H1 (cell line): ENCODE results near the gene COPZ1. TPM values are rescaled to one million over a fixed set of nuclear protein-coding genes. Genes with fewer than 3 reads are reported as not detected.

ENCODE experiments used
- CTCF ChIA-PET: fragments of 300-600 bp; sonication (Branson Sonifier 250); formaldehyde crosslinking; loops from one replicate; lab custom pipeline; 2021; ENCODE audit not compliant: partially characterized antibody; lab: Charles Lee
- POLR2A ChIA-PET: fragments of 300-600 bp; sonication (Branson Sonifier 250); formaldehyde crosslinking; loops from one replicate; lab custom pipeline; 2021; ENCODE audit warnings: inconsistent platforms; ENCODE audit not compliant: partially characterized antibody; lab: Charles Lee
- DNase-seq, 2 experiments: peaks; one replicate each; pipeline versions ENCODE4 v3.0.0 to v3.0.0-alpha.2; 2010 to 2022; ENCODE audit warnings: low spot score in 2 of 2, low read depth in 1 of 2, mixed read lengths in 1 of 2
- FAIRE-seq: peaks from 2 replicates; lab custom pipeline; 2011; peaks lifted over from hg19 to GRCh38; lab: Jason Lieb, UNC
- H2AFZ ChIP-seq: 2 replicates; pipeline ENCODE4 v1.8.1; 2012; ENCODE audit warnings: low read length, inconsistent platforms
- H2AK5ac ChIP-seq: 2 replicates; pipeline ENCODE4 v1.6.1; 2013; ENCODE audit warnings: low read depth, low read length
- H2BK120ac ChIP-seq: replicated peaks from 2 replicates; pipeline ENCODE3; 2013; ENCODE audit warnings: low read depth, low read length, inconsistent platforms
- H2BK12ac ChIP-seq: 2 replicates; pipeline ENCODE4 v1.6.1; 2013; ENCODE audit warnings: low read depth, low read length
- H2BK15ac ChIP-seq: 2 replicates; pipeline ENCODE4 v1.6.1; 2013; ENCODE audit warnings: low read length
- H2BK20ac ChIP-seq: 2 replicates; pipeline ENCODE4 v1.6.1; 2013; ENCODE audit warnings: low read length
- H2BK5ac ChIP-seq: 2 replicates; pipeline ENCODE4 v1.6.1; 2013; ENCODE audit warnings: low read depth, low read length
- H3K14ac ChIP-seq: 2 replicates; pipeline ENCODE4 v1.6.1; 2013; ENCODE audit warnings: inconsistent platforms; ENCODE audit not compliant: insufficient read length
- H3K18ac ChIP-seq: 2 replicates; pipeline ENCODE4 v1.6.1; 2013; ENCODE audit warnings: low read length; ENCODE audit errors: extremely low read depth
- H3K23ac ChIP-seq: 2 replicates; pipeline ENCODE4 v1.6.1; 2013; ENCODE audit warnings: inconsistent platforms; ENCODE audit not compliant: insufficient read length
- H3K23me2 ChIP-seq: 2 replicates; pipeline ENCODE4 v1.6.1; 2013; ENCODE audit warnings: low read depth, low read length
- H3K27ac ChIP-seq: 2 replicates; pipeline ENCODE4 v1.6.1; 2011; ENCODE audit warnings: low read depth, low read length, inconsistent platforms
- H3K27me3 ChIP-seq, 4 experiments: replicated peaks in 1 of 4; 1 replicate in 1 of 4; 2 replicates in 3 of 4; pipeline versions ENCODE4 v1.6.1 to v1.8.1; 2011 to 2013; ENCODE audit warnings: low read length in 3 of 4, mild to moderate bottlenecking in 3 of 4, inconsistent platforms in 2 of 4, mixed read lengths in 2 of 4, moderate library complexity in 1 of 4; ENCODE audit not compliant: control insufficient read depth in 3 of 4, insufficient read depth in 3 of 4; ENCODE audit errors: extremely low read depth in 1 of 4
- H3K36me3 ChIP-seq, 4 experiments: 2 replicates each; pipeline versions ENCODE4 v1.6.1 to v1.8.1; 2011 to 2013; ENCODE audit warnings: mild to moderate bottlenecking in 4 of 4, low read length in 3 of 4, moderate library complexity in 2 of 4, control low read depth in 1 of 4, inconsistent platforms in 1 of 4; ENCODE audit not compliant: insufficient read depth in 4 of 4, control insufficient read depth in 2 of 4
- H3K4ac ChIP-seq: replicated peaks from 2 replicates; pipeline ENCODE3; 2013; ENCODE audit warnings: low read length, low read depth, mixed read lengths, inconsistent platforms; ENCODE audit not compliant: insufficient read length
- H3K4me1 ChIP-seq, 4 experiments: replicated peaks in 1 of 4; 1 replicate in 1 of 4; 2 replicates in 3 of 4; pipeline versions ENCODE4 v1.6.1 to v1.8.1; 2011 to 2013; ENCODE audit warnings: low read length in 3 of 4, inconsistent platforms in 2 of 4, mixed read lengths in 1 of 4; ENCODE audit not compliant: insufficient read depth in 4 of 4, control insufficient read depth in 3 of 4
- H3K4me2 ChIP-seq, 2 experiments: 2 replicates each; pipeline versions ENCODE4 v1.6.1 to v1.8.1; 2011 to 2013; ENCODE audit warnings: low read depth in 2 of 2, low read length in 2 of 2, control low read depth in 1 of 2, inconsistent platforms in 1 of 2, mild to moderate bottlenecking in 1 of 2; ENCODE audit not compliant: insufficient read depth in 1 of 2
- H3K4me3 ChIP-seq, 4 experiments: fragments of 200-600, 300-600 bp in 1 of 4; sonication (generic), shearing (Covaris generic), sonication (Bioruptor Twin) in 1 of 4; 2 replicates each; pipeline versions ENCODE4 v1.5.1 to v1.8.1; 2011 to 2016; ENCODE audit warnings: low read length in 4 of 4, low read depth in 3 of 4, control low read depth in 2 of 4, inconsistent platforms in 2 of 4, mild to moderate bottlenecking in 2 of 4, mixed read lengths in 1 of 4, moderate library complexity in 1 of 4; ENCODE audit not compliant: insufficient read depth in 2 of 4; ENCODE audit errors: extremely low read depth in 1 of 4
- H3K56ac ChIP-seq: replicated peaks from 2 replicates; pipeline ENCODE3; 2013; ENCODE audit warnings: low read depth, mild to moderate bottlenecking, mixed read lengths, low read length, inconsistent platforms; ENCODE audit not compliant: insufficient read length
- H3K79me1 ChIP-seq: 2 replicates; pipeline ENCODE4 v1.6.1; 2013; ENCODE audit warnings: low read depth, low read length, control low read depth
- H3K79me2 ChIP-seq, 2 experiments: 2 replicates each; pipeline versions ENCODE4 v1.6.1 to v1.8.1; 2012 to 2013; ENCODE audit warnings: low read length in 2 of 2, mild to moderate bottlenecking in 2 of 2, inconsistent platforms in 1 of 2; ENCODE audit not compliant: insufficient read depth in 2 of 2, control insufficient read depth in 1 of 2
- H3K9ac ChIP-seq, 4 experiments: replicated peaks in 1 of 4; 1 replicate in 1 of 4; 2 replicates in 3 of 4; pipeline versions ENCODE4 v1.6.1 to v1.8.1; 2011 to 2013; ENCODE audit warnings: low read depth in 3 of 4, low read length in 3 of 4, control low read depth in 2 of 4, mild to moderate bottlenecking in 2 of 4, moderate library complexity in 2 of 4, inconsistent platforms in 1 of 4; ENCODE audit errors: extremely low read depth in 1 of 4
- H3K9me3 ChIP-seq, 2 experiments: 2 replicates each; pipeline versions ENCODE4 v1.6.1 to v1.8.1; 2012 to 2013; ENCODE audit warnings: mild to moderate bottlenecking in 2 of 2, moderate library complexity in 2 of 2, control low read depth in 1 of 2, inconsistent platforms in 1 of 2, low read depth in 1 of 2, low read length in 1 of 2, mixed read lengths in 1 of 2; ENCODE audit not compliant: insufficient read depth in 2 of 2
- H4K20me1 ChIP-seq, 2 experiments: replicated peaks in 1 of 2; 2 replicates each; pipeline versions ENCODE3 to v1.8.1; 2011 to 2013; ENCODE audit warnings: inconsistent platforms in 2 of 2, low read length in 2 of 2, mild to moderate bottlenecking in 1 of 2; ENCODE audit not compliant: insufficient read depth in 2 of 2, control insufficient read depth in 1 of 2
- H4K5ac ChIP-seq: 2 replicates; pipeline ENCODE4 v1.6.1; 2013; ENCODE audit warnings: low read length, low read depth, mixed read lengths, inconsistent platforms; ENCODE audit not compliant: insufficient read length
- H4K8ac ChIP-seq: 2 replicates; pipeline ENCODE4 v1.8.0; 2013; ENCODE audit warnings: mild to moderate bottlenecking, moderate library complexity, low read length, inconsistent platforms; ENCODE audit not compliant: insufficient read depth; ENCODE audit errors: extremely low read depth
- H4K91ac ChIP-seq: replicated peaks from 2 replicates; pipeline ENCODE3; 2013; ENCODE audit warnings: low read length, mixed read lengths, inconsistent platforms; ENCODE audit not compliant: insufficient read length
- BACH1 ChIP-seq: IDR thresholded peaks from 2 replicates; pipeline ENCODE4 v1.6.1; 2012; ENCODE audit warnings: low read length, improper control_type of control experiment
- CHD2 ChIP-seq: IDR thresholded peaks from 2 replicates; pipeline ENCODE4 v1.6.1; 2012; ENCODE audit warnings: low read length, improper control_type of control experiment
- GABPA ChIP-seq: IDR thresholded peaks from 2 replicates; pipeline ENCODE4 v1.6.1; 2011; ENCODE audit warnings: mild to moderate bottlenecking, low read length, moderate library complexity, borderline replicate concordance; ENCODE audit not compliant: insufficient read depth
- HDAC2 ChIP-seq, 2 experiments: fragments of 300-600 bp in 1 of 2; sonication (generic) in 1 of 2; IDR thresholded peaks; 2 replicates each; pipeline ENCODE4 v1.6.1; 2011 to 2012; ENCODE audit warnings: low read depth in 2 of 2, low read length in 2 of 2, mild to moderate bottlenecking in 2 of 2, moderate library complexity in 2 of 2, borderline replicate concordance in 1 of 2, inconsistent platforms in 1 of 2
- JUND ChIP-seq: IDR thresholded peaks from 2 replicates; pipeline ENCODE4 v1.6.1; 2011; ENCODE audit warnings: mild to moderate bottlenecking, improper control_type of control experiment, low read length
- SP1 ChIP-seq: IDR thresholded peaks from 2 replicates; pipeline ENCODE4 v1.6.1; 2011; ENCODE audit warnings: low read depth, low read length
- WGBS, 2 experiments: shearing (Covaris generic) in 1 of 2; methylation state at CpG; one replicate each; pipeline versions ENCODE4 v1.1.6 to v1.1.7; 2013 to 2015; ENCODE audit warnings: low lambda C conversion rate in 2 of 2, mixed read lengths in 2 of 2, inconsistent platforms in 1 of 2, low coverage in 1 of 2, missing lambda C conversion rate in 1 of 2; ENCODE audit not compliant: insufficient replicate concordance in 2 of 2, insufficient coverage in 1 of 2, insufficient read length in 1 of 2; ENCODE audit errors: extremely low coverage in 1 of 2, missing lambda C conversion rate in 1 of 2; 5-methylcytosine and 5-hydroxymethylcytosine counted together
- long read RNA-seq, 2 experiments: library from RNA in 1 of 2; library from capped mRNA in 1 of 2; stranded (forward); transcript quantifications; one replicate each; pipeline ENCODE4 v2.0.0, GENCODE V29; 2021; ENCODE audit warnings: inconsistent platforms in 1 of 2
- polyA minus RNA-seq, 3 experiments: library from RNA; depleted of rRNA, polyadenylated mRNA; stranded (reverse); fragments of >200 nt; gene quantifications; 1 replicate in 2 of 3; 2 replicates in 1 of 3; pipeline ENCODE4 v1.2.3, GENCODE V29; 2011
- polyA plus RNA-seq, 7 experiments: library from polyadenylated mRNA; depleted of rRNA in 3 of 7; stranded (reverse) in 5 of 7; unstranded in 2 of 7; fragments of >200 nt in 5 of 7; fragments of 200-250 nt in 2 of 7; gene quantifications; 1 replicate in 5 of 7; 2 replicates in 1 of 7; 4 replicates in 1 of 7; pipeline versions ENCODE4 v1.2.1 to v1.2.3, GENCODE V29; 2011 to 2013; ENCODE audit warnings: missing spikeins in 2 of 7, mixed read lengths in 2 of 7
- total RNA-seq: library from RNA; stranded (reverse); fragmentation: NEBNext Ultra II Directional; extraction: Animal tissue kit (Norgen Biotek cat#: 25700); gene quantifications from 2 replicates; pipeline ENCODE4 v1.2.1, GENCODE V29; 2021

Gene COPZ1, protein sequence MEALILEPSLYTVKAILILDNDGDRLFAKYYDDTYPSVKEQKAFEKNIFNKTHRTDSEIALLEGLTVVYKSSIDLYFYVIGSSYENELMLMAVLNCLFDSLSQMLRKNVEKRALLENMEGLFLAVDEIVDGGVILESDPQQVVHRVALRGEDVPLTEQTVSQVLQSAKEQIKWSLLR
- total RNA-seq (94.2 and 103 TPM in 2 replicates), polyA plus RNA-seq (2011; rRNA removed) (88.2 and 133 TPM in 2 replicates), polyA minus RNA-seq (2011; rRNA and poly(A)+ RNA removed) (71.3 and 86.2 TPM in 2 replicates)
- polyA plus RNA-seq (2011; cell fraction: cytosol; rRNA removed) = 103 TPM
- polyA plus RNA-seq (2011; cell fraction: nucleus; rRNA removed) = 56.0 TPM
- 114 to 158 TPM (median 123 TPM) in 4 replicates for polyA plus RNA-seq (2012, experiment 1 of 2)
- 287 TPM for polyA plus RNA-seq (2012, experiment 2 of 2)
- polyA plus RNA-seq (2013, experiment 1 of 2) = 73.3 TPM
- 80.0 TPM for polyA plus RNA-seq (2013, experiment 2 of 2)
- 68.3 TPM for polyA minus RNA-seq (2011; cell fraction: cytosol; rRNA and poly(A)+ RNA removed)
- polyA minus RNA-seq (2011; cell fraction: nucleus; rRNA and poly(A)+ RNA removed) = 27.2 TPM
- long read RNA-seq, experiment 1, transcript COPZ1-201 (9 exons, 1,897 nt) = major isoform, 34 of 114 reads
- long read RNA-seq, experiment 1, partial matches to known transcripts = 72 of 114 reads
- long read RNA-seq, experiment 1, other reads (novel, unspliced or antisense) = 4 of 114 reads
- long read RNA-seq, experiment 2, transcript COPZ1-202 (8 exons, 880 nt) = minor isoform, 14 of 238 reads
- long read RNA-seq, experiment 2, transcript COPZ1-201 (9 exons, 1,897 nt) = major isoform, 193 of 238 reads
- long read RNA-seq, experiment 2, partial matches to known transcripts = 10 of 238 reads
- long read RNA-seq, experiment 2, other reads (novel, unspliced or antisense) = 19 of 238 reads

DNA sequence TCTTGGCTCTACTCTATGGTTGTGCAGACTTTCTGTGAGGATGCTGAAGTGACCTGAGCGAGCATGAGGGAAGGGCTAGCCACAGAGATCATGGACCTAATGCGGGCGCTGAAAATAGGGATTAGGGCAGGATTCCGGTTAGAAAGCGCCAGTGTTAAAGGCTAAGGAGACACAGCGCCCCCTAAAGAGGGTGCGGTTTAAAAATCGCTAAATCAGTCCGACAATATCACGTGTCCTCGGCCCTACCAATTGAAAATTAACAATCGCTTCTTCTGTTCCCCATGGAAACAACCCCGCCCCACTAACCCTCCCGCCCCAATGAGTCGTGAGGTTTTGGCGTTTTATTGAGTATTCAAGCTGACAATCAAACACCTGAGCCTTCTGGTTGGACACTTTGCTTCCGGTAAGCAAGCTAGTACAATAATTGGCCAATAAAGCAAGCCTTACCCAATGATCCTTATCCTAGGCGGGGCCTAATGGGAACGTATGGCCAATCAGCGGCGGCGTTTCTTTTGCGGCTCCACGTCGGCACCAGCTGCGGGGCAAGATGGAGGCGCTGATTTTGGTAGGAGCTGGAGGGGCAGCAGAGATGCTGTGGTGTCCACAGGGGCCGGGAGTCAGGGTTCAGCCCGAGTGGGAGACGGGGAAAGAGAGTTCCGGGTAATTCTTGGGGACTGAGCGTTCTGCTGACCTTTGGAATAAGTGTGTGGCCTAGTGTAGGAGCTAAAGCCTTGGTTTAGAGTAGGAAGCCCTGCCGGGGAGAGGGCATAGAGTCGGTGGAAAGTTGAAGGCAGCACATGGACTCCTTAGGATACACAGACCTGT is at the start of gene COPZ1:
Gene COPZ1 (plus strand): TSS at position 515 of the 825 bp plus-strand sequence. CDS start 33 bp downstream, at position 548.
- CTCF ChIA-PET = interaction anchor here (0.6 to 34.6 kb wide), 34 partner anchors 8 to 536 kb away, joined by 3 to 618 read pairs (median 5); partner anchors contain the start of genes CBX5, HNRNPA1 and NFE2
- H3K79me2 ChIP-seq = peaks cover 0 to 5% of the 10 kb centered on the region in 2 experiments; a peak in 1 of 4 replicates
- no peak within 1 kb of the TSS for H3K23ac ChIP-seq
- H3K23me2 ChIP-seq = peaks cover 4% of the 10 kb centered on the region; the same call in 1 of the 2 replicates
- peak within 1 kb of the TSS; percentile 53; the same call in 1 of the 2 replicates for H2BK12ac ChIP-seq
- H3K14ac ChIP-seq = no peak within 1 kb of the TSS
- peak within 1 kb of the TSS; percentile 43 for H3K56ac ChIP-seq
- no peak within 1 kb of the TSS for H2BK15ac ChIP-seq
- H2AFZ ChIP-seq = peak within 1 kb of the TSS; percentile 96
- peaks cover 3% of the 10 kb centered on the region; the same call in 1 of the 2 replicates for H3K79me1 ChIP-seq
- peak within 1 kb of the TSS; percentile 74 for H4K5ac ChIP-seq
- peak within 1 kb of the TSS; percentile 79 to 97 (median 88) for H3K4me3 ChIP-seq
- peak; percentile 81 for FAIRE-seq
- peaks cover 0 to 10% (median 4%) of the 10 kb centered on the region in 4 experiments; a peak in 2 of 7 replicates for H3K4me1 ChIP-seq
- no peaks in the 10 kb centered on the region; a peak in 1 of 8 replicates for H3K36me3 ChIP-seq
- peak within 1 kb of the TSS; percentile 77 to 97 (median 92) for H3K9ac ChIP-seq
- H2BK5ac ChIP-seq = peak within 1 kb of the TSS; percentile 82
- no peak within 1 kb of the TSS for H4K91ac ChIP-seq
- no peak within 1 kb of the TSS for H3K4ac ChIP-seq
- 3% methylated on average over 34 of the region's 34 CpGs; no CpG with 5 or more reads in 1 of the 2 experiments for WGBS, 2 experiments
- peaks cover 0 to 3% of the 10 kb centered on the region in 2 experiments for H4K20me1 ChIP-seq
- POLR2A ChIA-PET = interaction anchor here (0.6 to 16.2 kb wide), 26 partner anchors 9 to 97 kb away, joined by 3 to 166 read pairs (median 4); partner anchors contain the start of genes CBX5, HNRNPA1, ITGA5 and NFE2
- no peak within 1 kb of the TSS for H2AK5ac ChIP-seq
- peak; percentile 87 to 97 for DNase-seq
- peak within 1 kb of the TSS; percentile 51 for H3K18ac ChIP-seq
- H3K27ac ChIP-seq = peak within 1 kb of the TSS; percentile 83
- no peaks in the 10 kb centered on the region for H3K9me3 ChIP-seq
- H4K8ac ChIP-seq = peak within 1 kb of the TSS; percentile 97
- H2BK20ac ChIP-seq = no peak within 1 kb of the TSS
- no peaks in the 10 kb centered on the region for H3K27me3 ChIP-seq
- peak within 1 kb of the TSS; percentile 64 to 95 for H3K4me2 ChIP-seq
- peak within 1 kb of the TSS; percentile 29 for H2BK120ac ChIP-seq
- TF ChIP-seq JUND = peak; percentile 34; the same call in 1 of the 2 replicates
- TF ChIP-seq BACH1 = no peak
- no peak for TF ChIP-seq GABPA
- peak in 1 of 2 experiments; percentile 59; a peak in 1 of 4 replicates for TF ChIP-seq HDAC2 (IDR thresholded peaks at IDR 0.05; ENCODE audit: borderline replicate concordance in 1 of 2, low read depth in 2 of 2, low read length in 2 of 2)
- TF ChIP-seq CHD2 = peak; percentile 87
- peak; percentile 99 for TF ChIP-seq SP1
